T-cell (primary cell): Measurements from ENCODE around the gene SPRYD7. TPM values are rescaled to one million over a fixed set of nuclear protein-coding genes. Genes with fewer than 3 reads are reported as not detected.

ENCODE experiments used
- total RNA-seq, 35 experiments: library from RNA in 6 of 35; stranded (reverse) in 6 of 35; fragments of 120-200 nt in 1 of 35; gene quantifications; one replicate each; pipeline versions ENCODE4 v1.2.1 to v1.2.4 and lab custom pipeline; 2013 to 2026

The SPRYD7 gene
- total RNA-seq, 5 donors from 2014 or later (not counting 1 experiment from before 2014, with no cell fraction given), result 1.6 to 4.7 (median 3.2) TPM

Other genes starting within 250 kb of the SPRYD7 start
- 10 to 100 TPM; 15.7 to 32.3 (median 22.7) TPM for gene EBPL, start 244.9 kb downstream of the SPRYD7 start, total RNA-seq
- gene KPNA3, start 143.7 kb downstream of the SPRYD7 start, total RNA-seq, result 10 to 100 TPM; 19.6 to 22.3 (median 21.4) TPM
- gene TRIM13, start 60.7 kb upstream of the SPRYD7 start, total RNA-seq, result 10 to 100 TPM; 20.5 to 27.8 (median 23.4) TPM
- gene KCNRG, start 79.1 kb upstream of the SPRYD7 start, total RNA-seq, result 1 to 10 TPM in 2 of 5 donors, under 1 TPM in 3; 0.47 to 1.5 (median 0.75) TPM